Psoas muscle (tissue), 8 donors: ENCODE data around the gene MTX1. TPM values are rescaled to one million over a fixed set of nuclear protein-coding genes. Genes with fewer than 3 reads are reported as not detected.
A peak's percentile ranks its signal among the peaks of the same experiment; 100 is the strongest.

ENCODE experiments used
- ATAC-seq, 4 donors: fragments of 200-7000 bp; cut with Tn5 transposase; one replicate each; pipeline ENCODE4 v1.9.1; 2020; ENCODE audit warnings: moderate library complexity in 3 of 4, mild to moderate bottlenecking in 2 of 4
- DNase-seq, 2 donors: peaks; one replicate each; pipeline ENCODE4 v3.0.0-alpha.2; 2020
- H3K27ac ChIP-seq: fragments of 200-600 bp; one replicate; pipeline ENCODE4 v1.8.0; 2022
- H3K27me3 ChIP-seq, 3 donors: fragments of 200-600 bp in 1 of 3; one replicate each; pipeline versions ENCODE4 v1.6.1 to v1.8.0; 2013 to 2022; ENCODE audit warnings: low read length in 2 of 3, mild to moderate bottlenecking in 2 of 3, moderate library complexity in 1 of 3; ENCODE audit not compliant: insufficient read depth in 3 of 3
- H3K36me3 ChIP-seq, 2 donors: fragments of 200-600 bp in 1 of 2; one replicate each; pipeline versions ENCODE4 v1.6.1 to v1.8.0; 2013 to 2022; ENCODE audit warnings: low read depth in 1 of 2, mild to moderate bottlenecking in 1 of 2, moderate library complexity in 1 of 2; ENCODE audit not compliant: insufficient read depth in 1 of 2
- H3K4me1 ChIP-seq: fragments of 200-600 bp; one replicate; pipeline ENCODE4 v1.8.0; 2022
- H3K4me3 ChIP-seq: fragments of 200-600 bp; one replicate; pipeline ENCODE4 v1.8.0; 2022; ENCODE audit warnings: mild to moderate bottlenecking
- H3K9me3 ChIP-seq: fragments of 200-600 bp; one replicate; pipeline ENCODE4 v1.8.0; 2022
- WGBS, 3 donors: extraction: QIAGEN DNeasy Blood & Tissue Kit; methylation state at CpG; one replicate each; pipeline versions ENCODE4 v1.1.6 to v1.1.7; 2013; 5-methylcytosine and 5-hydroxymethylcytosine counted together
- intact Hi-C, 2 donors: fragments of 100-400 bp; cut with DNase I; formaldehyde crosslinking; loops; one replicate each; pipeline versions ENCODE4 v1.11.0 to v1.14.2; 2022
- polyA plus RNA-seq, 3 donors: library from polyadenylated mRNA; stranded (reverse); fragments of 200-250 nt; gene quantifications; one replicate each; pipeline ENCODE4 v1.2.3, GENCODE V29; 2013
- total RNA-seq, 4 donors: library from RNA; stranded (reverse); fragmentation: NEBNext Ultra II Directional in 2 of 4; extraction: Animal tissue kit (Norgen Biotek cat#: 25700) in 2 of 4; gene quantifications; one replicate each; pipeline versions ENCODE4 v1.2.1 to v1.2.4, GENCODE V29; 2021 to 2023
- TF ChIP-seq, protein P1 (sequence below): fragments of 200-600 bp; IDR thresholded peaks from one replicate; pipeline ENCODE4 v1.8.0; 2022; ENCODE audit warnings: antibody characterized with exemption
- donor health status: healthy with polysubstance abuse.
- donor health status: DM: no; HTN: no; CAD: no; lungs with moderate emphysema.
- donor health status: Bipolar disorder and iron deficiency.
- donor health status: healthy.
- donor health status: DM: yes; HTN: yes; CAD: no.
- donor health status: DM: no; HTN: no; CAD: no.
- donor health status: DM: no; HTN: no; CAD: no.
- donor health status: DM: yes; HTN: yes; CAD: no.

Gene MTX1
- total and polyA plus RNA-seq, 7 donors: 8.1 to 47.1 (median 17.7) TPM

DNA sequence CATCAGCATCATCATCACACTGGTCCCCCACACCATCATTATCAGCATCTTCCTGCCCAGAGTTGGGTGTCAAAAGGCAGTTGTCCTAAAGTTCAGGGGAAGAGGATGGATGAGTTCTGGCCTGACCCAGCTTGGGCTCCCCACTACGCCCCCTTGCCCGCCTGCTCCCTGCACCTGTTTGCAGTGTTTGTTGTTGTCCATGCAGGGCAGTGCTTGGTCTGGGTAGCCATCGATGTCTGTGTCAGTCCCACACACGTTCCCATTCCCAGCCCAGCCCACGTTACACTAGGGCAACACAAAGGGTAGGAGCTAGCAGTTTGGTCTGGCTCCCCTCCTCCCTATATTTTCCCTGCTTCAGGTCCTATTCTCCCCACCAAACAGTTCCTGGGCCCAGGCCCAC is 7.6 kb upstream of the MTX1 start:
- no peak overlapping the region for H3K27ac ChIP-seq
- intact Hi-C loops: no loop called here
- no peak overlapping the region for H3K4me3 ChIP-seq
- no peaks in the 10 kb centered on the region for H3K27me3 ChIP-seq
- ATAC-seq (no peak), DNase-seq (peak in 1 of 2 donors; percentile 33)
- WGBS, 3 donors: 89 to 94% (median 91%) methylated on average over 5 of the region's 5 CpGs
- H3K4me1 ChIP-seq: peaks cover 7% of the 10 kb centered on the region
- no peaks in the 10 kb centered on the region for H3K36me3 ChIP-seq
- no peaks in the 10 kb centered on the region for H3K9me3 ChIP-seq
- TF ChIP-seq, protein P1, sequence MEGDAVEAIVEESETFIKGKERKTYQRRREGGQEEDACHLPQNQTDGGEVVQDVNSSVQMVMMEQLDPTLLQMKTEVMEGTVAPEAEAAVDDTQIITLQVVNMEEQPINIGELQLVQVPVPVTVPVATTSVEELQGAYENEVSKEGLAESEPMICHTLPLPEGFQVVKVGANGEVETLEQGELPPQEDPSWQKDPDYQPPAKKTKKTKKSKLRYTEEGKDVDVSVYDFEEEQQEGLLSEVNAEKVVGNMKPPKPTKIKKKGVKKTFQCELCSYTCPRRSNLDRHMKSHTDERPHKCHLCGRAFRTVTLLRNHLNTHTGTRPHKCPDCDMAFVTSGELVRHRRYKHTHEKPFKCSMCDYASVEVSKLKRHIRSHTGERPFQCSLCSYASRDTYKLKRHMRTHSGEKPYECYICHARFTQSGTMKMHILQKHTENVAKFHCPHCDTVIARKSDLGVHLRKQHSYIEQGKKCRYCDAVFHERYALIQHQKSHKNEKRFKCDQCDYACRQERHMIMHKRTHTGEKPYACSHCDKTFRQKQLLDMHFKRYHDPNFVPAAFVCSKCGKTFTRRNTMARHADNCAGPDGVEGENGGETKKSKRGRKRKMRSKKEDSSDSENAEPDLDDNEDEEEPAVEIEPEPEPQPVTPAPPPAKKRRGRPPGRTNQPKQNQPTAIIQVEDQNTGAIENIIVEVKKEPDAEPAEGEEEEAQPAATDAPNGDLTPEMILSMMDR: no peak

- Histone ChIP-seq H3K27me3 (no peaks in the 10 kb centered on the region), H3K4me1 (peaks cover 4% of the 10 kb centered on the region), H3K4me3 (no peak overlapping the region), H3K27ac (no peak overlapping the region), H3K36me3 (no peaks in the 10 kb centered on the region), H3K9me3 (no peaks in the 10 kb centered on the region)
- peak in 1 of 2 donors; percentile 30 for DNase-seq
- WGBS, 3 donors: 85 to 89% (median 88%) methylated on average over 7 of the region's 7 CpGs
- intact Hi-C loops: no loop called here
- no peak for ATAC-seq
- TF ChIP-seq, protein P1: no peak
Measured at GRCh38 chr1:155202198-155202597, 6.3 kb upstream of the MTX1 start.

GRCh38 chr1:155202731-155203515 is 5.6 kb upstream of the MTX1 start:
- Histone ChIP-seq H3K4me1 (peaks cover 9% of the 10 kb centered on the region), H3K27ac (no peak overlapping the region), H3K4me3 (no peak overlapping the region), H3K9me3 (no peaks in the 10 kb centered on the region), H3K36me3 (no peaks in the 10 kb centered on the region), H3K27me3 (no peaks in the 10 kb centered on the region)
- TF ChIP-seq, protein P1: no peak
- intact Hi-C loops: no loop called here
- ATAC-seq (no peak), DNase-seq (peak in 1 of 2 donors; percentile 31)
- WGBS, 3 donors: 87 to 90% (median 87%) methylated on average over 19 of the region's 19 CpGs

DNA sequence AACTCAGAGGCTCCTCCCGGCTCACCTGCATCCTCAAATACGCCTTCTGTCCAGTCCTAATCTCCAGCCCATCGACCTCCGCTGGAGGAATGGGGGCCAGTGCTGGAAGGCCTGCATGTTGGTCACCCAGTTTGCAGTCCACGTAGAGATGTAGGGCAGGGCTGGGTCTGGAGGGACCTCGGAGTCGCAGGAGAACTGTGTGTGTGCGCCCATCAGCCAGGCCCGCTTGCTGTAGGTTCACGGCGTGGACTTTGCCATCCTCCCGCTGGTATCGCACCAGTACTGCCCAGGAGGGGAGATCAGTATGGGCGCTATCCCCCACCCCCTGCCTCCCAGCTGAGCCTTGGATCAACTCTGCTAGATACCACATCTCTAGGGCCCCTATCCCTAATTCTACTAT is 3.5 kb upstream of the MTX1 start:
- Histone ChIP-seq H3K9me3 (no peaks in the 10 kb centered on the region), H3K36me3 (peaks cover 0 to under 1% of the 10 kb centered on the region in 2 donors), H3K4me3 (no peak overlapping the region), H3K27me3 (no peaks in the 10 kb centered on the region), H3K4me1 (peaks cover 21% of the 10 kb centered on the region), H3K27ac (no peak overlapping the region)
- ATAC-seq (no peak), DNase-seq (peak in 1 of 2 donors; percentile 39)
- WGBS, 3 donors: 92 to 96% (median 93%) methylated on average over 14 of the region's 14 CpGs
- intact Hi-C loops: no loop called here
- TF ChIP-seq, protein P1: no peak
